ENCODE data around the gene HSPB3. TPM values are rescaled to one million over a fixed set of nuclear protein-coding genes. Genes with fewer than 3 reads are reported as not detected.

HSPB3 gene
- total and polyA plus RNA-seq, 2 of the 4 experiments (the other 2 are of a cell fraction): 0.31 to 0.54 TPM

DNA sequence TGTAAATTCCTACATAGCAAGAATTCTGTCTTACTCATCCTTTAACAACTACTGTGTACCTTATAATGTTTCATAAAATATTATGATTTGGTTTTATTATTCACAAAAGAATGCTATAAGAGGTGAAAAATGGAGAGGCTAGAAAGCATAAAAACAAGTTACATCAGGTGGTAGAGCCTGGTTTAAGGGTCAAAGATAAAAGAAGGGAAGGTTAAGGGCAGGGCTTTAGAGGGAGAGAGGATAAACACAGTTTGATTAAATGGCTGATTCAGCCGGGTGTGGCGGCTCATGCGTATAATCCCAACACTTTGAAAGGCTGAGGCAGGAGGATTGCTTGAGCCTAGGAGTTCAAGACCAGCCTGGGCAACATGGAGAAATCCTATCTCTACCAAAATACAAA is 40.4 kb upstream of the HSPB3 start:
- H2AFZ ChIP-seq (replicated peaks; ENCODE audit: low read length, poor library complexity): no peak overlapping the region
- ATAC-seq (ENCODE audit: low read depth): no peak
- H3K18ac ChIP-seq (ENCODE audit: low read depth, low read length): no peak overlapping the region
- H4K20me1 ChIP-seq (ENCODE audit: insufficient read depth, low read length): no peaks in the 10 kb centered on the region
- no peak overlapping the region for H2BK120ac ChIP-seq (ENCODE audit: low read depth, low read length)
- dilution Hi-C loops (cut with HindIII; ENCODE audit: low sequenced_read_pairs, unreplicated experiment): no loop called here
- BruUV-seq (replicated peaks): no TSS peak
- H2BK15ac ChIP-seq (ENCODE audit: low read depth, low read length): no peak overlapping the region
- no peak overlapping the region for H3K4ac ChIP-seq (ENCODE audit: low read depth, low read length)
- WGBS, 2 experiments (ENCODE audit: extremely low coverage in 2 of 2, insufficient read length in 1 of 2): no CpG with 5 or more reads among the region's 3 CpGs
- peaks cover 3% of the 10 kb centered on the region for H3K4me1 ChIP-seq (ENCODE audit: control insufficient read depth, insufficient read depth, low read length)
- no peak overlapping the region for H2AK9ac ChIP-seq (replicated peaks; ENCODE audit: low read depth, low read length, poor library complexity)
- no peaks in the 10 kb centered on the region for H3K79me1 ChIP-seq (ENCODE audit: low read depth in 1 of 2, low read length in 2 of 2)
- H4K91ac ChIP-seq (ENCODE audit: insufficient read depth, low read depth, low read length): no peak overlapping the region
- H3K23ac ChIP-seq (ENCODE audit: low read depth, low read length): no peak overlapping the region
- H3K14ac ChIP-seq (replicated peaks; ENCODE audit: low read depth, low read length): no peak overlapping the region
- no peaks in the 10 kb centered on the region for H3K9me3 ChIP-seq (ENCODE audit: control insufficient read depth, insufficient read depth, low read length)
- no peak overlapping the region for H3K56ac ChIP-seq (ENCODE audit: extremely low read depth, insufficient read depth, low read length)
- in situ Hi-C loops (cut with MboI; ENCODE audit: low sequenced_read_pairs): no loop called here
- CTCF ChIA-PET: interaction anchor here (2.0 kb wide), 1 partner anchor 171 kb away, joined by 8 read pairs; no protein-coding TSS in a partner anchor
- POLR2A ChIA-PET (ENCODE audit: unreplicated experiment): no interaction called here
- no peak overlapping the region for H2BK20ac ChIP-seq (ENCODE audit: low read depth, low read length)
- H3K9ac ChIP-seq (ENCODE audit: low read depth, low read length): no peak overlapping the region
- no peak overlapping the region for H3K27ac ChIP-seq (ENCODE audit: insufficient read depth, low read length)
- intact Hi-C loops (cut with micrococcal nuclease): no loop called here
- no peak overlapping the region for H4K5ac ChIP-seq (ENCODE audit: low read depth, low read length)
- H3K27me3 ChIP-seq (ENCODE audit: control insufficient read depth, insufficient read depth, low read length): peaks cover 15% of the 10 kb centered on the region
- no peak overlapping the region for H2AK5ac ChIP-seq (ENCODE audit: low read depth, low read length)
- no peak overlapping the region for H3K4me3 ChIP-seq (ENCODE audit: insufficient read depth, low read depth, low read length)
- DNase-seq: no peak
- H4K8ac ChIP-seq (ENCODE audit: low read depth in 2 of 2, low read length in 2 of 2): no peak overlapping the region
- no peak for TF ChIP-seq FOS (IDR thresholded peaks at IDR 0.05; ENCODE audit: low read depth, low read length)
- no peak for TF ChIP-seq CTCF (conservative IDR thresholded peaks at IDR 0.05; ENCODE audit: low read depth, low read length)
- no peak for TF ChIP-seq CEBPB (IDR thresholded peaks at IDR 0.05; ENCODE audit: low read depth, low read length)
- TF ChIP-seq MAZ (IDR thresholded peaks at IDR 0.05; ENCODE audit: borderline replicate concordance, low read depth, low read length): no peak
- TF ChIP-seq BHLHE40 (IDR thresholded peaks at IDR 0.05; ENCODE audit: low read depth, low read length): no peak
- no peak for TF ChIP-seq CHD1 (IDR thresholded peaks at IDR 0.05; ENCODE audit: low read depth, low read length)
- no peak for TF ChIP-seq SMC3 (IDR thresholded peaks at IDR 0.05; ENCODE audit: low read depth, low read length)
- no peak for TF ChIP-seq NFE2L2 (IDR thresholded peaks at IDR 0.05; ENCODE audit: low read depth, low read length)
- TF ChIP-seq, protein P1, sequence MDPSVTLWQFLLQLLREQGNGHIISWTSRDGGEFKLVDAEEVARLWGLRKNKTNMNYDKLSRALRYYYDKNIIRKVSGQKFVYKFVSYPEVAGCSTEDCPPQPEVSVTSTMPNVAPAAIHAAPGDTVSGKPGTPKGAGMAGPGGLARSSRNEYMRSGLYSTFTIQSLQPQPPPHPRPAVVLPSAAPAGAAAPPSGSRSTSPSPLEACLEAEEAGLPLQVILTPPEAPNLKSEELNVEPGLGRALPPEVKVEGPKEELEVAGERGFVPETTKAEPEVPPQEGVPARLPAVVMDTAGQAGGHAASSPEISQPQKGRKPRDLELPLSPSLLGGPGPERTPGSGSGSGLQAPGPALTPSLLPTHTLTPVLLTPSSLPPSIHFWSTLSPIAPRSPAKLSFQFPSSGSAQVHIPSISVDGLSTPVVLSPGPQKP (IDR thresholded peaks at IDR 0.05; ENCODE audit: borderline replicate concordance, low read depth, low read length): no peak
- TF ChIP-seq MXI1 (IDR thresholded peaks at IDR 0.05; ENCODE audit: borderline replicate concordance, low read depth, low read length): no peak
- TF ChIP-seq RAD21 (IDR thresholded peaks at IDR 0.05; ENCODE audit: low read length): no peak
- no peak for TF ChIP-seq MAFK (IDR thresholded peaks at IDR 0.05; ENCODE audit: low read depth, low read length)
- TF ChIP-seq USF2 (IDR thresholded peaks at IDR 0.05; ENCODE audit: low read depth, low read length): no peak
- TF ChIP-seq RCOR1 (IDR thresholded peaks at IDR 0.05; ENCODE audit: insufficient replicate concordance, low read length): no peak
- no peak for TF ChIP-seq RFX5 (IDR thresholded peaks at IDR 0.05; ENCODE audit: low read depth, low read length)
- TF ChIP-seq POLR2A (IDR thresholded peaks at IDR 0.05; ENCODE audit: low read depth, low read length): no peak
- H3K9me1 ChIP-seq (ENCODE audit: insufficient read depth, low read length): 0 out of 2 replicates have a peak, but pooled peaks cover 4% of the 10 kb centered on the region
- no peak overlapping the region for H2BK5ac ChIP-seq (ENCODE audit: low read depth, low read length, poor library complexity, severe bottlenecking)
- no peak overlapping the region for H3K4me2 ChIP-seq (ENCODE audit: low read depth, low read length)
- no peaks in the 10 kb centered on the region for H3K36me3 ChIP-seq (ENCODE audit: control insufficient read depth, insufficient read depth, low read length)
